ENCODE data around the gene PPP1R3C.

GRCh38 chr10:91626936-91627335 lies 5.9 kb downstream of the PPP1R3C start:
- TF ChIP-seq POLR2A (IDR thresholded peaks at IDR 0.05) (no peak), CTCF (IDR thresholded peaks at IDR 0.05) (no peak)

Data from adrenal gland (tissue), 5 donors.